Neural cell (in vitro differentiated cells): Measurements from ENCODE around the gene MARF1. TPM values are rescaled to one million over a fixed set of nuclear protein-coding genes. Genes with fewer than 3 reads are reported as not detected.

ENCODE experiments used
- H2AFZ ChIP-seq: fragments of 200-600, 300-800 bp; sonication (generic), shearing (Covaris generic); 2 replicates; pipeline ENCODE4 v1.6.0; 2014; ENCODE audit warnings: low read depth, mild to moderate bottlenecking, antibody characterized with exemption, low read length, moderate library complexity
- H3F3A ChIP-seq: fragments of 200-600 bp; shearing (Covaris generic); 2 replicates; pipeline ENCODE4 v1.6.1; 2016; ENCODE audit warnings: mild to moderate bottlenecking, moderate library complexity, mixed read lengths, antibody characterized with exemption, low read length; ENCODE audit not compliant: insufficient read depth, poor library complexity, severe bottlenecking
- H3K27ac ChIP-seq: fragments of 200-600, 300-800 bp; sonication (generic), shearing (Covaris generic); 2 replicates; pipeline ENCODE4 v1.5.1; 2014; ENCODE audit warnings: mild to moderate bottlenecking, low read length, moderate library complexity
- H3K27me3 ChIP-seq: fragments of 300-800, 200-600 bp; sonication (generic), shearing (Covaris generic); 2 replicates; pipeline ENCODE4 v1.6.0; 2014; ENCODE audit warnings: mild to moderate bottlenecking, low read depth, low read length, moderate library complexity; ENCODE audit not compliant: insufficient read depth
- H3K36me3 ChIP-seq: fragments of 300-800, 200-600 bp; sonication (generic), shearing (Covaris generic); 2 replicates; pipeline ENCODE4 v1.5.1; 2014; ENCODE audit warnings: mild to moderate bottlenecking, antibody characterized with exemption, low read length, moderate library complexity; ENCODE audit not compliant: insufficient read depth
- H3K4me2 ChIP-seq: fragments of 300-800, 200-600 bp; sonication (generic), shearing (Covaris generic); 2 replicates; pipeline ENCODE4 v1.6.0; 2014; ENCODE audit warnings: mild to moderate bottlenecking, low read length
- H3K4me3 ChIP-seq: fragments of 300-800, 200-600 bp; sonication (generic), shearing (Covaris generic); 2 replicates; pipeline ENCODE4 v1.5.1; 2014; ENCODE audit warnings: mild to moderate bottlenecking, low read length, moderate library complexity
- H3K79me2 ChIP-seq: fragments of 200-600 bp; shearing (Covaris generic); replicated peaks from 2 replicates; pipeline ENCODE4 v1.6.0; 2014; ENCODE audit warnings: mild to moderate bottlenecking, low read length, moderate library complexity; ENCODE audit not compliant: insufficient read depth
- H3K9ac ChIP-seq: fragments of 300-800, 200-600 bp; sonication (generic), shearing (Covaris generic); 2 replicates; pipeline ENCODE4 v1.6.1; 2016; ENCODE audit warnings: mild to moderate bottlenecking, low read length, mixed read lengths
- H3K9me2 ChIP-seq: fragments of 200-600 bp; shearing (Covaris generic); 2 replicates; pipeline ENCODE4 v1.6.1; 2016; ENCODE audit warnings: mild to moderate bottlenecking, low read length, mixed read lengths; ENCODE audit not compliant: insufficient read depth
- H3K9me3 ChIP-seq: fragments of 200-600, 300-800 bp; sonication (generic), shearing (Covaris generic); 2 replicates; pipeline ENCODE4 v1.6.1; 2016; ENCODE audit warnings: mild to moderate bottlenecking, mixed run types, low read length, moderate library complexity, mixed read lengths
- H4K20me1 ChIP-seq: fragments of 200-600 bp; shearing (Covaris generic); 2 replicates; pipeline ENCODE4 v1.6.1; 2016; ENCODE audit warnings: mild to moderate bottlenecking, mixed run types; ENCODE audit not compliant: insufficient read depth
- CTCF ChIP-seq: fragments of 450-650 bp; IDR thresholded peaks from 2 replicates; pipeline ENCODE4 v1.5.1; 2014; ENCODE audit warnings: antibody characterized with exemption, mild to moderate bottlenecking, moderate library complexity; ENCODE audit not compliant: poor library complexity, severe bottlenecking
- EP300 ChIP-seq: fragments of 450-650 bp; conservative IDR thresholded peaks from 2 replicates; pipeline ENCODE4 v1.6.1; 2014; ENCODE audit warnings: antibody characterized with exemption, mild to moderate bottlenecking, moderate library complexity; ENCODE audit not compliant: poor library complexity, severe bottlenecking
- EZH2 ChIP-seq: fragments of 200-600, 300-800 bp; shearing (Covaris generic), sonication (generic); IDR thresholded peaks from 2 replicates; pipeline ENCODE4 v1.6.1; 2014; ENCODE audit warnings: antibody characterized with exemption, low read length, borderline replicate concordance, mild to moderate bottlenecking; ENCODE audit not compliant: insufficient read depth, poor library complexity, severe bottlenecking
- MXI1 ChIP-seq: fragments of 450-650 bp; conservative IDR thresholded peaks from 2 replicates; pipeline ENCODE4 v1.6.1; 2014; ENCODE audit warnings: antibody characterized with exemption, mild to moderate bottlenecking; ENCODE audit not compliant: poor library complexity, severe bottlenecking
- POLR2AphosphoS5 ChIP-seq: IDR thresholded peaks from 2 replicates; pipeline ENCODE4 v1.6.1; 2012
- RAD21 ChIP-seq: fragments of 450-650 bp; conservative IDR thresholded peaks from 2 replicates; pipeline ENCODE4 v1.6.1; 2014; ENCODE audit warnings: antibody characterized with exemption, mild to moderate bottlenecking, moderate library complexity
- REST ChIP-seq: IDR thresholded peaks from 2 replicates; pipeline ENCODE4 v1.6.1; 2012; ENCODE audit warnings: borderline replicate concordance
- SMC3 ChIP-seq: fragments of 450-650 bp; conservative IDR thresholded peaks from 2 replicates; pipeline ENCODE4 v1.6.1; 2014; ENCODE audit warnings: antibody characterized with exemption, mild to moderate bottlenecking, moderate library complexity; ENCODE audit not compliant: poor library complexity
- TAF1 ChIP-seq: IDR thresholded peaks from 2 replicates; pipeline ENCODE4 v1.6.1; 2012; ENCODE audit warnings: low read depth
- polyA plus RNA-seq: library from polyadenylated mRNA; depleted of rRNA; stranded (reverse); fragments of >200 nt; gene quantifications from 2 replicates; pipeline ENCODE4 v1.2.3, GENCODE V29; 2014

The MARF1 gene
- polyA plus RNA-seq, 1 donor from 2014 or later: 23.2 TPM

GRCh38 chr16:15597822-15598647 lies 44.9 kb downstream of the MARF1 start:
- no peak overlapping the region for H2AFZ ChIP-seq
- no peak overlapping the region for H3K4me2 ChIP-seq
- TF ChIP-seq POLR2AphosphoS5 (no peak), TAF1 (no peak), MXI1 (no peak), EP300 (no peak), EZH2 (no peak), CTCF (no peak), RAD21 (no peak), REST (no peak), SMC3 (no peak)
- no peaks in the 10 kb centered on the region for H3F3A ChIP-seq
- H3K9me2 ChIP-seq: no peaks in the 10 kb centered on the region
- H3K4me3 ChIP-seq: no peak overlapping the region
- no peak overlapping the region for H3K9ac ChIP-seq
- H3K9me3 ChIP-seq: no peaks in the 10 kb centered on the region
- no peaks in the 10 kb centered on the region for H4K20me1 ChIP-seq
- no peaks in the 10 kb centered on the region for H3K27me3 ChIP-seq
- H3K27ac ChIP-seq: no peak overlapping the region
- peaks cover 26% of the 10 kb centered on the region for H3K36me3 ChIP-seq
- H3K79me2 ChIP-seq: no peaks in the 10 kb centered on the region

- no peak overlapping the region for H3K27ac ChIP-seq
These were observed 45.8 kb downstream of the MARF1 start for GRCh38 chr16:15597135-15597534.

More at GRCh38 chr16:15597135-15597534, 45.8 kb downstream of the MARF1 start:
- H2AFZ ChIP-seq: no peak overlapping the region
- no peaks in the 10 kb centered on the region for H3F3A ChIP-seq
- H3K9me2 ChIP-seq: no peaks in the 10 kb centered on the region
- H3K79me2 ChIP-seq: no peaks in the 10 kb centered on the region
- H3K27me3 ChIP-seq: no peaks in the 10 kb centered on the region
- H3K4me3 ChIP-seq: no peak overlapping the region
- H3K9ac ChIP-seq: no peak overlapping the region
- no peaks in the 10 kb centered on the region for H3K9me3 ChIP-seq
- no peak for TF ChIP-seq POLR2AphosphoS5
- TF ChIP-seq SMC3: no peak
- no peak for TF ChIP-seq MXI1
- no peak for TF ChIP-seq TAF1
- no peak for TF ChIP-seq CTCF
- no peak for TF ChIP-seq EP300
- no peak for TF ChIP-seq EZH2
- TF ChIP-seq REST: no peak
- TF ChIP-seq RAD21: no peak
- H3K36me3 ChIP-seq: peaks cover 17% of the 10 kb centered on the region
- no peak overlapping the region for H3K4me2 ChIP-seq
- no peaks in the 10 kb centered on the region for H4K20me1 ChIP-seq
